Spleen (tissue), 11 donors: ENCODE data around the gene ALK. TPM values are rescaled to one million over a fixed set of nuclear protein-coding genes. Genes with fewer than 3 reads are reported as not detected.

Source experiments
- DNase-seq: peaks from one replicate; pipeline ENCODE4 v3.0.0-alpha.2; 2020
- H3K27ac ChIP-seq, 8 donors: fragments of 200-600 bp; sonication (generic) in 7 of 8; 1 replicate in 4 of 8; 2 replicates in 4 of 8; pipeline versions ENCODE4 v1.5.0 to v1.8.0; 2016 to 2021; ENCODE audit warnings: inconsistent platforms in 4 of 8, mild to moderate bottlenecking in 4 of 8, moderate library complexity in 1 of 8
- H3K27me3 ChIP-seq, 7 donors: fragments of 200-600 bp; sonication (generic) in 6 of 7; replicated peaks in 1 of 7; 1 replicate in 4 of 7; 2 replicates in 3 of 7; pipeline versions ENCODE4 v1.5.0 to v1.8.0; 2016 to 2021; ENCODE audit warnings: inconsistent platforms in 3 of 7, mild to moderate bottlenecking in 1 of 7
- H3K36me3 ChIP-seq, 6 donors: fragments of 200-600 bp; sonication (generic) in 5 of 6; 1 replicate in 4 of 6; 2 replicates in 2 of 6; pipeline versions ENCODE4 v1.5.0 to v1.8.0; 2016 to 2021; ENCODE audit warnings: inconsistent platforms in 2 of 6
- H3K4me1 ChIP-seq, 6 donors: fragments of 200-600 bp; sonication (generic) in 5 of 6; 1 replicate in 3 of 6; 2 replicates in 3 of 6; pipeline versions ENCODE4 v1.5.0 to v1.8.0; 2016 to 2021; ENCODE audit warnings: inconsistent platforms in 3 of 6
- H3K4me3 ChIP-seq, 8 donors: fragments of 200-600 bp; sonication (generic) in 7 of 8; 1 replicate in 4 of 8; 2 replicates in 4 of 8; pipeline versions ENCODE4 v1.5.0 to v1.8.0; 2016 to 2021; ENCODE audit warnings: inconsistent platforms in 4 of 8, mild to moderate bottlenecking in 4 of 8, moderate library complexity in 2 of 8
- H3K9me3 ChIP-seq, 8 donors: fragments of 200-600 bp; sonication (generic) in 7 of 8; 1 replicate in 4 of 8; 2 replicates in 4 of 8; pipeline versions ENCODE4 v1.5.0 to v1.8.0; 2016 to 2021; ENCODE audit warnings: inconsistent platforms in 4 of 8
- CTCF ChIP-seq, 11 experiments: fragments of 200-600 bp in 7 of 11; fragments of 450-650 bp in 4 of 11; sonication (generic) in 4 of 11; IDR thresholded peaks in 8 of 11; conservative IDR thresholded peaks in 3 of 11; 1 replicate in 7 of 11; 2 replicates in 4 of 11; pipeline versions ENCODE4 v1.4.0 to v1.8.0; 2016 to 2021; ENCODE audit warnings: antibody characterized with exemption in 11 of 11, inconsistent platforms in 4 of 11, mild to moderate bottlenecking in 1 of 11
- POLR2A ChIP-seq, 3 donors: fragments of 450-650 bp; IDR thresholded peaks; one replicate each; pipeline ENCODE4 v1.5.1; 2017; ENCODE audit warnings: antibody characterized with exemption in 3 of 3, mild to moderate bottlenecking in 1 of 3
- POLR2AphosphoS5 ChIP-seq, 3 donors: sonication (generic); formaldehyde crosslinking; IDR thresholded peaks; one replicate each; pipeline ENCODE4 v1.5.1; 2017; ENCODE audit warnings: antibody characterized with exemption in 3 of 3
- WGBS, 5 donors: extraction: QIAGEN DNeasy Blood & Tissue Kit in 3 of 5; methylation state at CpG; one replicate each; pipeline versions ENCODE4 v1.1.5 to v1.1.7; 2013 to 2018; 5-methylcytosine and 5-hydroxymethylcytosine counted together
- intact Hi-C: fragments of 100-400 bp; cut with DNase I; formaldehyde crosslinking; loops from one replicate; pipeline ENCODE4 v1.15.0; 2023; ENCODE audit warnings: low total_unique reads
- polyA plus RNA-seq, 3 donors: library from polyadenylated mRNA; stranded (reverse); fragments of 200-250 nt; gene quantifications; one replicate each; pipeline ENCODE4 v1.2.1, GENCODE V29; 2013
- total RNA-seq, 7 donors: library from RNA; depleted of rRNA in 3 of 7; stranded (reverse); fragments of >200 nt in 3 of 7; fragmentation: NEBNext Ultra II Directional in 4 of 7; extraction: Animal tissue kit (Norgen Biotek cat#: 25700) in 4 of 7; gene quantifications; one replicate each; pipeline versions ENCODE4 v1.1.0 to v1.2.1, GENCODE V29; 2016 to 2021
- donor health status: healthy with polysubstance abuse.
- donor health status: DM: no; HTN: no; CAD: no; lungs with moderate emphysema.
- donor health status: DM: no; HTN: no; CAD: no.
- donor health status: Bipolar disorder and iron deficiency.
- donor health status: healthy.
- donor health status: DM: no; HTN: no; CAD: no.
- donor health status: DM: yes; HTN: yes; CAD: no.

ALK gene
- total and polyA plus RNA-seq, 10 donors: 0.03 to 0.28 (median 0.06) TPM; not detected in 7

GRCh38 chr2:29799628-29800027, 121.8 kb downstream of the ALK start:
- Histone ChIP-seq H3K27me3 (peaks cover 0 to 14% (median 0%) of the 10 kb centered on the region in 7 donors), H3K9me3 (no peaks in the 10 kb centered on the region), H3K4me3 (no peak overlapping the region), H3K36me3 (no peaks in the 10 kb centered on the region), H3K4me1 (no peaks in the 10 kb centered on the region), H3K27ac (no peak overlapping the region)
- no peak for DNase-seq
- WGBS, 5 donors: 80 to 92% (median 90%) methylated on average over 3 of the region's 3 CpGs
- intact Hi-C loops: no loop called here
- TF ChIP-seq POLR2AphosphoS5 (IDR thresholded peaks at IDR 0.05): no peak
- no peak for TF ChIP-seq POLR2A (IDR thresholded peaks at IDR 0.05)
- no peak for TF ChIP-seq CTCF (IDR thresholded peaks at IDR 0.05 in 8 of 11, conservative IDR thresholded peaks at IDR 0.05 in 3 of 11)

- DNase-seq: no peak
- H3K27ac ChIP-seq: no peak overlapping the region
- H3K9me3 ChIP-seq: no peaks in the 10 kb centered on the region
- no peak overlapping the region for H3K4me3 ChIP-seq
- H3K27me3 ChIP-seq: peaks cover 0 to 14% (median 0%) of the 10 kb centered on the region in 7 donors
- TF ChIP-seq CTCF (IDR thresholded peaks at IDR 0.05 in 8 of 11, conservative IDR thresholded peaks at IDR 0.05 in 3 of 11) (no peak), POLR2AphosphoS5 (IDR thresholded peaks at IDR 0.05) (no peak), POLR2A (IDR thresholded peaks at IDR 0.05) (no peak)
- intact Hi-C loops: no loop called here
- H3K36me3 ChIP-seq: no peaks in the 10 kb centered on the region
- H3K4me1 ChIP-seq: no peaks in the 10 kb centered on the region
- 59 to 93% (median 61%) methylated on average over 3 of the region's 3 CpGs for WGBS, 5 donors
These were observed 123.5 kb downstream of the ALK start for GRCh38 chr2:29797916-29798315.

- intact Hi-C loops: no loop called here
- no peak overlapping the region for H3K27ac ChIP-seq
- TF ChIP-seq POLR2A (IDR thresholded peaks at IDR 0.05): no peak
- TF ChIP-seq POLR2AphosphoS5 (IDR thresholded peaks at IDR 0.05): no peak
- no peak for TF ChIP-seq CTCF (IDR thresholded peaks at IDR 0.05 in 8 of 11, conservative IDR thresholded peaks at IDR 0.05 in 3 of 11)
- DNase-seq: no peak
- H3K9me3 ChIP-seq: no peaks in the 10 kb centered on the region
- WGBS, 5 donors: 62 to 75% (median 74%) methylated on average over 4 of the region's 4 CpGs
- H3K36me3 ChIP-seq: no peaks in the 10 kb centered on the region
- H3K4me3 ChIP-seq: no peak overlapping the region
- H3K27me3 ChIP-seq: peaks cover 0 to 14% (median 0%) of the 10 kb centered on the region in 7 donors
- no peaks in the 10 kb centered on the region for H3K4me1 ChIP-seq
These were observed 124.9 kb downstream of the ALK start for GRCh38 chr2:29796446-29796845.

- DNase-seq: no peak
- Histone ChIP-seq H3K27me3 (peaks cover 0 to 7% (median 0%) of the 10 kb centered on the region in 7 donors), H3K9me3 (peaks cover 0 to 5% (median 0%) of the 10 kb centered on the region in 8 donors), H3K27ac (no peak overlapping the region), H3K4me1 (no peaks in the 10 kb centered on the region), H3K4me3 (no peak overlapping the region), H3K36me3 (no peaks in the 10 kb centered on the region)
- intact Hi-C loops: no loop called here
- whole genome bisulfite sequencing, 5 donors: 88 to 99% (median 95%) methylated on average over 5 of the region's 5 CpGs
- TF ChIP-seq POLR2A (IDR thresholded peaks at IDR 0.05): no peak
- TF ChIP-seq POLR2AphosphoS5 (IDR thresholded peaks at IDR 0.05): no peak
- no peak for TF ChIP-seq CTCF (IDR thresholded peaks at IDR 0.05 in 8 of 11, conservative IDR thresholded peaks at IDR 0.05 in 3 of 11)
These were observed 131.4 kb downstream of the ALK start for GRCh38 chr2:29789911-29790485.
